Esophagus muscularis mucosa (tissue), 4 donors: Measurements from ENCODE around the gene CRYM.

Experiments
- CTCF ChIP-seq, 3 experiments: fragments of 200-600 bp in 2 of 3; fragments of 450-650 bp in 1 of 3; sonication (generic) in 2 of 3; IDR thresholded peaks; one replicate each; pipeline ENCODE4 v1.5.1; 2017 to 2019; ENCODE audit warnings: antibody characterized with exemption in 3 of 3, mild to moderate bottlenecking in 2 of 3, moderate library complexity in 1 of 3
- EP300 ChIP-seq: sonication (generic); formaldehyde crosslinking; IDR thresholded peaks from one replicate; pipeline ENCODE4 v1.6.1; 2017; ENCODE audit warnings: antibody characterized with exemption
- POLR2A ChIP-seq: fragments of 450-650 bp; IDR thresholded peaks from one replicate; pipeline ENCODE4 v1.6.1; 2017; ENCODE audit warnings: antibody characterized with exemption, moderate library complexity, mild to moderate bottlenecking, low read depth
- POLR2AphosphoS5 ChIP-seq, 2 donors: sonication (generic); formaldehyde crosslinking; IDR thresholded peaks; one replicate each; pipeline ENCODE4 v1.6.1; 2017; ENCODE audit warnings: antibody characterized with exemption in 2 of 2

- TF ChIP-seq CTCF (IDR thresholded peaks at IDR 0.05) (no peak), POLR2A (no peak), POLR2AphosphoS5 (IDR thresholded peaks at IDR 0.05) (no peak), EP300 (no peak)
Observed at GRCh38 chr16:21281698-21282389, 3.8 kb upstream of the CRYM start.
